ENCODE results near the gene BPIFB6. TPM values are rescaled to one million over a fixed set of nuclear protein-coding genes. Genes with fewer than 3 reads are reported as not detected.

The BPIFB6 gene
- total RNA-seq, 1 donor from 2014 or later, result not detected

DNA sequence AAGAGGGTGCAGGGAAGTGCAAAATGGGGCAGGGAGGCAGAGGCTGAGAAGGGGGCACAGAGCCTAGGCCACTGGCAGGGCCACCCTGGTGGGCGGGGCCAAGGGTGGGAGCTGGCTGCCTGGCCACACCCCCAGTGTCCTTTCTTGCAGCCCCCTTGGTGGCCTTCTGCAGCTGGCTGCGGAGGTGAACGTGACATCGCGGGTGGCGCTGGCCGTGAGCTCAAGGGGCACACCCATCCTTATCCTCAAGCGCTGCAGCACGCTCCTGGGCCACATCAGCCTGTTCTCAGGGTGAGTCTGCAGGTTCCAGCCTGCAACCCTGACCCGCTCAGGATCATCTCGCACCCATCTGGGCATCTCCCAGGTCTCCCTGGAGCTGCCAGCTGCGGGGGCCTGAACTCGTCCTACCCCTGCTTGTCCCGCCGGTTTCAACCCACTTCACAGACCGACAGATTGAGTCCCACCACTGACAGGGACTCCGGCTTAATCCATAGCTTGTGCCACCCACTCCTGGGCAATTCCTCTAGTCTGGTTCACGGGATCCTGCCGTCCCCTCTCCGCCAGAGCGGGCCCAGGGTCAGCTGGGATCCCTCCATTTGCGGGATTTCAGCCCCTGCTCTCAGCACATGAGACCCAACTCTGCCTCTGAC lies 28.4 kb downstream of the BPIFB6 start:
- no peak for DNase-seq (ENCODE audit: low spot score in 2 of 2)
- no peak for FAIRE-seq

- DNase-seq (ENCODE audit: low spot score in 2 of 2), result no peak
- FAIRE-seq, result no peak
These were observed 30.2 kb downstream of the BPIFB6 start for GRCh38 chr20:33061658-33062028.

DNA sequence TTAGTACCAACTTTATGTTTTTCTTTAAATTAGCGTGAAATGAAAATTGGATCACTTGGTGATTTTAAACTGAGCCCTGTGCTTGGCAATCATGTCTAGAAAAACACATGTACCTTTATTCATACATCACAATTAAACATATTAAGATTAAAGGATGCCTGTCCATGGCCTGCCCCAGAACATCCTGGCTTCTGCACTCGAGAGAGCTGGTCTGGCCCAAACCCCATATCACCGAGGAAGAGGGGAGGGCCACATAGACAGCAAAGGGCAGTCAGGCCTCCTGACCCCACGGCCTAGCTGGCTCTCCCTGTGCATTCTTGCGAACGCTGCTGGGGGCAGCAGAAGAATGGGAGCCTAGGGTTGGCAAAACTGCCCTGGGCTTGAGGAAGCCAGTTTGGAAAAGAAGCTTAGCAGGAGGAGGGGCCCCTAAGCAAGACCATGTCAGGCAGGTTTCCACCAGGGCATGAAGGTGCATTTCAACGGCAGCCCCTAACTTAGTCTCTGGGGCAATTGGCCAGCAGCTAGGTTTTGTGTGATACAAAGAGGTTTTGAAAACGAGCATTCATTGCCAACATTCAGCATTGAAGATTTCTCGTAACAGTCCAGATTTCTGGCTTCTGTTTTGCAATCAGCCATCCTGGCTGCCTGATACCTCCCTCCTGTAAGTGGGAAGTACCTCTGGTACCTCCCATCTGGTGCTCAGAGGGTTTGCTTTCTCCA lies 30.8 kb downstream of the BPIFB6 start:
- no peak for FAIRE-seq

DNA sequence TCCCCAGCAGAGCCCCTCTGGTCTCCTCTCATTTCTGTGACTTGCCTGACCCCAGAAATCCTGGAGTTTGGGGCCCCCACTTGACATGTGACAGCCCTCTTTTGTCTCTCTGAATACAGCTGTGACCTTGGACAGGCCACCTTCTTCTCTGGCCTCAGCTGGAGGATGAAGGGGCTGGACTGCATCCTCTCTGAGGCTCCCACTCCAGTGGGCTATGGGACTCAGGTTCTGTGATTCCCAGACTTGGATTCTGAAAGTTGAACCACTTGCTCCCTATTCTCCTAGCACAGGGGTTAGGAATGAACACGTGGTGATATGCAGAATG lies 31.3 kb downstream of the BPIFB6 start:
- no peak for DNase-seq (ENCODE audit: low spot score in 2 of 2)
- no peak for FAIRE-seq

More for the DNA sequence above, 30.8 kb downstream of the BPIFB6 start:
- DNase-seq (ENCODE audit: low spot score in 2 of 2), result no peak

- DNase-seq (ENCODE audit: low spot score in 2 of 2), result no peak
- FAIRE-seq, result no peak
These were observed 31.8 kb downstream of the BPIFB6 start for GRCh38 chr20:33063271-33063670.

DNA sequence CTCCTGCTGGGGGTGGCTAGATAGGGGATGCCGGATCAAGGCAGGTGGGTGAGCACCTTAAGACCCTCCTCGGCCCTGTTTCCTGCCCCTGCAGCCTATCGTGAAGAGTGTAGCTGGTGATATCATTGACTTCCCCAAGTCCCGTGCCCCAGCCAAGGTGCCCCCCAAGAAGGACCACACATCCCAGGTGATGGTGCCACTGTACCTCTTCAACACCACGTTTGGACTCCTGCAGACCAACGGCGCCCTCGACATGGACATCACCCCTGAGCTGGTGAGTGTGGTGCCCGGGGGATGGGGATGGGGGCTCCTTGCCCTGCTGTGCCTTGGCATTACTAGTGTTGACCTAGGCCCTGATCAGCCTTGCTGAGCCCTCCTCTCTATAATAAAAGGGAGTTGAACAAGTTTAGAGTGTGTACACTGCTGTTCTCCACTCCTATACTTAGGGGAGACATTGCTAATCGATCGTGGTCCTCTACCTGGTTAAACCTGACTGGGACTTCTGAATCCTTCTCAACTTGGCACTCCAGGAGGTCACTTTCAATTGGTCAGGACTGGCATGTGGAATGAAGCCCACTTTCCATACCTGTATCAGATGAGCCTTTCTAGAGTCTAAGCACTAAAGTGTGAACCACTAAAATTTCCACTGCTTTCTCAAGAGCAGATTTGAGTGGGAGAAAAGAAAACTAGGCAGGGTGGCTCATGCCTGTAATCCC lies 33.3 kb downstream of the BPIFB6 start:
- FAIRE-seq (no peak), DNase-seq (ENCODE audit: low spot score in 2 of 2) (no peak)

- FAIRE-seq, result no peak
- no peak for DNase-seq (ENCODE audit: low spot score in 2 of 2)
These were observed 34.3 kb downstream of the BPIFB6 start for GRCh38 chr20:33065785-33066184.

GRCh38 chr20:33067806-33068205 lies 36.4 kb downstream of the BPIFB6 start:
- no peak for DNase-seq (ENCODE audit: low spot score in 2 of 2)

DNA sequence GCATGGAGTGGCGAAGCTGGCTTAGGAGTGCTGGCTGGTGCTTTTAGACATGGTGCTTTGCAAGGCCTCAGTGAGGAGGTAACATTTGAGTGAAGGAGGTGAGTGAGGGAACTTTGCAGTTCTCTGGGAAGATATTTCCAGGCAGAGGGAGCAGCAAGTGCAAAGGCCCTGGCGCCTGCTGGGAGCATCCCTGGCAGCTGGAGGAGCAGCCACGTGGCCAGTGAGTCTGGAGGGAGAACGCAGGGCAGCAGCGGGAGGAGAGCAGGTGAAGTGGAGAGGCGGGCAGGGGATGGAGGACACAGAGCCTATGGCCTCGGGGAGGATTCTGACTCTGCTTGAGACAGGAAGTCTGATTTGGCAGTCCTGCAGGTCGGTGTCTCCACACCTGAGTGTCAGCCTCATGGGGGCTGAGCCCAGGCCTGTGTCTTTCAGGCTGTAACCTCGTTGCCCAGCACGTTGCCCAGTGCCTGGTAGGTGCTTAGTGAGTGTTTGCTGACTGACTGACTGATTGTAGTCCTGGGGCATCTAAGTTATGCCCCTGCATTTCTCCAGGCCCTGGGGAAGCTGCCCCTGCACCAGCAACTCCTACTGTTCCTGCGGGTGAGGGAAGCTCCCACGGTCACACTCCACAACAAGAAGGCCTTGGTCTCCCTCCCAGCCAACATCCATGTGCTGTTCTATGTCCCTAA lies 36.9 kb downstream of the BPIFB6 start:
- FAIRE-seq (no peak), DNase-seq (ENCODE audit: low spot score in 2 of 2) (no peak)

More at GRCh38 chr20:33067806-33068205, 36.4 kb downstream of the BPIFB6 start:
- FAIRE-seq, result no peak

DNA sequence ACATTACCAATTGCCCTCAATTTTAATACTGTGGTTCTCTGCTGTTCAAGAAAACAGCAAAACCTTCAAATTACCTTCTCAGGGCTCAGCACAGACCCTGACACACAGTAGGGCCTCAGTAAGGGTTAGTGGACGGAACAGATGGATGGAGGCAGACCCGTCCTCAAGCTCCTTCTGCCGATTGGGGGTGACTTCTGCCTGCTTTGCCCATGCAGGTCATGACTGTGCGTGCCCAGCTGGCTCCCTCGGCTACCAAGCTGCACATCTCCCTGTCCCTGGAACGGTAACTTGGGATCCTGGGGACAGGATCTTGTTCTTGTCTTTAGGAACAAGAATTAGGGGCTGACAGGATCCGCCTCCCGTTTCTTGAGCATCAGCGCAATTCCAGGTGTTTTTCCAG lies 38.2 kb downstream of the BPIFB6 start:
- no peak for DNase-seq (ENCODE audit: low spot score in 2 of 2)
- FAIRE-seq, result no peak

GRCh38 chr20:33070111-33071053 lies 38.9 kb downstream of the BPIFB6 start:
- no peak for FAIRE-seq
- DNase-seq (ENCODE audit: low spot score in 2 of 2), result no peak

- DNase-seq (ENCODE audit: low spot score in 2 of 2) (no peak), FAIRE-seq (no peak)
These were observed 39.8 kb downstream of the BPIFB6 start for GRCh38 chr20:33071198-33071597.

DNA sequence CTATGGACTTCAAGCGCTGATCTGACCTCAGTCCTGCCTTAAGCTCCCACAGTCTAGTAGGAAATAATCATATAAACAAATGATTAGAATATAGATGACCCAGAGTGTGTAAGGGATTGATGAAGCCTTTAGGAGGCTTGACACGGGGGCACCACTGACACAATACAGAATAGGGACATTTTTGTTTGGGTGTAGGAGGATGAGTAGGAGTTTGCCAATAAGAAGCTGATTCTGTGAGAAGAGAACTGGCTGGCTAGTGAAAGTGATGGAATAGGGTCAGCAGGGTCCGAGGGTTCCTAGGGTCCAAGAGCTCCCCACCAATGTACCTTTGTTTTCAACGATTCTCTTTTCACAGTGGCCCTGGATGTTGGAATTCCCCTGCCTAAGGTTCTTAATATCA lies 40.9 kb downstream of the BPIFB6 start:
- no peak for FAIRE-seq
- no peak for DNase-seq (ENCODE audit: low spot score in 2 of 2)

DNA sequence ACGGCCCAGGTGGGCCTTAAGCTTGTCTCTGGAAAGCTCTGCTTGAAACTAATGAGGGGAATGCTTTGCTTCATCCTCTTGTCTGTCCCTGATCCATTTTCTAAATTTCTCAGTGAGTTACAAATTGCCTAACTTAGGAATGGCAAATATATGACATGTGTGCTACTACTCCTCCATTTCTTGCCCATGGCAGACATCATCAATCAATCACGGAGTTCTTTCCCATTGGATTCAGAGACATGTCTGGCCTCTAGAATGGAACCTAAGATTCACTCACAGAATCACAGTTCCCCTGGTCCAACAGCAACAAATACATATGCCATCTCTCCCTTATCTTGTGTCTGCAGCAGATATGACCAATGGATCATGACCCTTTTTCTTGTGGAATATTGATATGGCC lies 41.4 kb downstream of the BPIFB6 start:
- FAIRE-seq, result no peak

DNA sequence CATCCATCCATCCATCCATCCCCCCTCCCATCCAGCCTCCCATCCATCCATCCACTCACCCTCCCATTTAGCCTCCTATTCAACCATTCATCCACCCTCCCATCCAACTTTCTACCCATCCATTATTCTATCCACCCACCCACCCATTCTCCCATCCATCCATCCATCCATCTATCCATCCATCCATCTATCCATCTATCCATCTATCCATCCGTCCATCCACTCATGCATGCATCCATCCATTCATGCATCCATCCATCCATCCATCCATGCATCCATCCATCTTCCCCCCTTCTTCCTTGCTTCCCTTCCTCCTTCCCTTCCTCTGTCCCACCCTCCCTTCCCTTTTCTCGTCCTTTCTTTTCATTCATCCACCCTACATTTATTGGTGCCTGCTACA lies 43.2 kb downstream of the BPIFB6 start:
- DNase-seq (ENCODE audit: low spot score in 2 of 2), result no peak
- FAIRE-seq, result no peak

More for the DNA sequence above, 41.4 kb downstream of the BPIFB6 start:
- no peak for DNase-seq (ENCODE audit: low spot score in 2 of 2)

DNA sequence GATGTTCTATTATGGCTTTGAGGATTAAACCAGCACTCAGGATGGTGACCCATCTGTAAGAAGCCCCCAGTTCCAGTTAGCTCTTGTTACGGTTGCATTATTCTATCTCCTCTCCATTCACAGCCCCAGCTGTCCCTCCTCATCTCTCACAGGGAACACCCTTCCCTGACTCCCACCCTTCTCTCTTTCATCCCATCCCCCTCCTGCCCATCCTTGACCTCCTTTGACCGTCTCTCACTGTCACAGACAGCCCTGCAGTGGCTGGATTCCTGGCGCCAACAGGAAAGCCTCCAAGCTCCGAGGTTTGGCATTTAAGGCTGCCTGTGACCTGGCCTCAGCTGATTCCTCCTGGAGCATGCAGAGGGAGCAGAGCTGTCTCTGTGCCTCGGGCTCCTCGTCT lies 43.8 kb downstream of the BPIFB6 start:
- no peak for DNase-seq (ENCODE audit: low spot score in 2 of 2)
- FAIRE-seq, result no peak

DNA sequence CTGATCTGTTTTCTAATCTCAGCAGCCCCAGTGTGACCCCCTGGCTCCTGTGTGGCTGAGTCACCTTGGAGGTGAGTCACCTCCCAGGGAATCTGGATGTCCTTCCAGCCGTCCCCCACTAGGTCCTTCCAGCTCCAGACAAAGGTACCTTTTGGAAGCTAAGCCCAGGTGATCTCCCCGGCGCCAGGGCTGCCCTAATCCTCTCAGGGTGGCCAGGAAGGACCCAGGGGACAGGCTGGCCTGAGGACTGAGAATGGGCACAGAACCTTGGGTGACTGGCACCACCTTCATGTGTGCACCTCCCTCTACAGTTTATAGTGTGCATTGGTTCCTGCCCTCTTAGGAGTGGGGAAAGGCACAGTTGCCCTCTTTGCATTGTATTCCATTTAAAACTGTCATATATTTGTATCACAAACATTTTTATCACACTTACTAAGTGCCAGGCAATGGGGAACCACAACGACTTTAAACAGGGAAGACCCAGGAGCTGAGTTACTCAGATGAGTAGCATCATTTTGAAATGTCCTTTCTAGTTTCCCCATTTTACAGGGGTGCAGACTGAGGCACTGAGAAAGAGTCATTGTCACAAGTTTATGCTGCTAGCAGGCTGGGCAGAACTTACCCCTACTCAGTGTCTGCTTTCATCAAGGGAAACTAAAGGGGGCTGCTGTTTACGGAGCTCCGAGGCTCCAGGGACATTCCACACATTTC lies 45.4 kb downstream of the BPIFB6 start:
- no peak for FAIRE-seq

GRCh38 chr20:33079259-33079658 lies 47.8 kb downstream of the BPIFB6 start, which contains the start of gene BPIFB4:
Gene BPIFB4 (plus strand): TSS chr20:33079643. CDS start chr20:33081527, 1,884 bp downstream.
- DNase-seq (ENCODE audit: low spot score in 2 of 2), result no peak
- no peak for FAIRE-seq

More for the DNA sequence above, 45.4 kb downstream of the BPIFB6 start:
- DNase-seq (ENCODE audit: low spot score in 2 of 2), result peak in 1 of 2 donors; percentile 48

All from frontal cortex (tissue), 4 donors.